ENCODE data around the gene ZNF74. TPM values are rescaled to one million over a fixed set of nuclear protein-coding genes. Genes with fewer than 3 reads are reported as not detected.

The ZNF74 gene
- total RNA-seq, 1 experiment from 2014 or later: 11.1 TPM

DNA sequence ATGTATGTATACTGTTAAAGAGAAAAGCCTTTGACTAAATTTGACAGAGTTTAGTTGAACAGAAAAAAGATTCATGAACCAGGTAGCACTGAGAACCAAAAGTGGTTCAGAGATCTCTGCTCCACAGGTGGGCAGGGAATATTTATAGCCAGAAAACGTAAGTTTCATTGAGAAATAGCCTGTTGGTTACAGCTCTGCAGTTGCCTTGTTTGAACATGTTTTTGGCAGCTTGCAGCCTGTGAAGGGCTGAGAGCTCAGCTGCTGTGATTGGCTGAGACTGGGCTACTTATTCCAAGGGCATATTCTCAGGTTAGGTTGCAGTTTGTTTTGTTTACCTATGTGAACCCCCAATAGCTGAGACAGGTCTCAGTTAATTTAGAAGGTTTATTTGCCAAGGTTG, 13.5 kb upstream of the ZNF74 start:
- intact Hi-C loops (cut with micrococcal nuclease; ENCODE audit: unreplicated experiment): no loop called here
- no peak for TF ChIP-seq CTCF (IDR thresholded peaks at IDR 0.05; ENCODE audit: unreplicated experiment)
- Mint-ChIP-seq H3K4me3 (ENCODE audit: low read depth, unreplicated experiment) (no peak overlapping the region), H3K27ac (ENCODE audit: unreplicated experiment) (no peak overlapping the region), H3K9me3 (ENCODE audit: low read depth, unreplicated experiment) (no peaks in the 10 kb centered on the region), H3K4me1 (ENCODE audit: low read depth, unreplicated experiment) (no peaks in the 10 kb centered on the region), H3K27me3 (ENCODE audit: unreplicated experiment) (peaks cover 47% of the 10 kb centered on the region), H3K36me3 (ENCODE audit: insufficient read depth, unreplicated experiment) (no peaks in the 10 kb centered on the region)
- BruUV-seq (replicated peaks): no TSS peak
- CTCF ChIA-PET: interaction anchor here (0.6 kb wide), 1 partner anchor 222 kb away, joined by 5 read pairs; no protein-coding TSS in a partner anchor
- DNase-seq: no peak

DNA sequence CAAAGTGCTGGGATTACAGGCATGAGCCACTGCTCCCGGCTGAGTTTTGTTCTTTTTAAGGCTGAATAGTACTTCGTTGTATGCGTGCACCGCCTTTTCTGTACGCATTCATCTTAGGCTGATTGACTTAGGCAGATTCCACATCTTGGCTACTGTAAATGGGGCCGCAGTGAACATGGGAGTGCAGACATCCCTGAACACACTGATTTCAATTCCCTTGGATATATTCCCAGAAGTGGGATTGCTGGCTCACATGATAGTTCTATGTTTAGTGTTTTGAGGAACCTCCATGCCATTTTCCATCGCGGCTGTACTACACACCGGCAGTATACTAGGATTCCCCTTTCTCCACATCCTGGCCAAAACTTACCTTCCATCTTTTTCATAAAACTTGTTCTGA, 10.4 kb upstream of the ZNF74 start:
- Mint-ChIP-seq H3K9me3 (ENCODE audit: low read depth, unreplicated experiment) (no peaks in the 10 kb centered on the region), H3K4me1 (ENCODE audit: low read depth, unreplicated experiment) (no peaks in the 10 kb centered on the region), H3K36me3 (ENCODE audit: insufficient read depth, unreplicated experiment) (no peaks in the 10 kb centered on the region), H3K27ac (ENCODE audit: unreplicated experiment) (no peak overlapping the region), H3K4me3 (ENCODE audit: low read depth, unreplicated experiment) (no peak overlapping the region), H3K27me3 (ENCODE audit: unreplicated experiment) (peaks cover 66% of the 10 kb centered on the region)
- no TSS peak for BruUV-seq (replicated peaks)
- intact Hi-C loops (cut with micrococcal nuclease; ENCODE audit: unreplicated experiment): no loop called here
- DNase-seq: no peak
- TF ChIP-seq CTCF (IDR thresholded peaks at IDR 0.05; ENCODE audit: unreplicated experiment): no peak
- CTCF ChIA-PET: no interaction called here

DNA sequence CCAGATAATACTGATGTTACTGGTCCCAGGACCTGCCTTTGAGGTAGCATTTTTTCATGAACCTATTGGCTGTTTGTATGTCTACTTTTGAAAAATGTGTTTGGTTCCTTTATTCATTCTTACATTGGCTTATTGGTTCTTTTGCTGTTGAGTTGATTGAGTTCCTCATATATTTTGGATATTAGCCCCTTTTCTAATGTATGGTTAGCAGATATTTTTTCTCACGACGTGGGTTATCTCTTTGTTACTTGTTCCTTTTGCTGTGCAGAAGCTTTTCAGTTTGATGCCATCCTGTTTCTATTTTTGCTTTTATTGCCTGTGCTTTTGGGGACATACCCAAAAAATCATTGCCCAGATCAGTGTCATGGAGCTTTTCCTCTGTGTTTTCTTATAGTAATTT, 9.8 kb upstream of the ZNF74 start:
- H3K4me1 Mint-ChIP-seq (ENCODE audit: low read depth, unreplicated experiment): no peaks in the 10 kb centered on the region
- no peak overlapping the region for H3K27ac Mint-ChIP-seq (ENCODE audit: unreplicated experiment)
- CTCF ChIA-PET: no interaction called here
- no peak for DNase-seq
- peaks cover 72% of the 10 kb centered on the region for H3K27me3 Mint-ChIP-seq (ENCODE audit: unreplicated experiment)
- no peak for TF ChIP-seq CTCF (IDR thresholded peaks at IDR 0.05; ENCODE audit: unreplicated experiment)
- no peak overlapping the region for H3K4me3 Mint-ChIP-seq (ENCODE audit: low read depth, unreplicated experiment)
- intact Hi-C loops (cut with micrococcal nuclease; ENCODE audit: unreplicated experiment): no loop called here
- H3K36me3 Mint-ChIP-seq (ENCODE audit: insufficient read depth, unreplicated experiment): no peaks in the 10 kb centered on the region
- no TSS peak for BruUV-seq (replicated peaks)
- H3K9me3 Mint-ChIP-seq (ENCODE audit: low read depth, unreplicated experiment): no peaks in the 10 kb centered on the region

- no TSS peak for BruUV-seq (replicated peaks)
- H3K4me1 Mint-ChIP-seq (ENCODE audit: low read depth, unreplicated experiment): no peaks in the 10 kb centered on the region
Measured at GRCh38 chr22:20384865-20385264, 9.1 kb upstream of the ZNF74 start.

More at GRCh38 chr22:20384865-20385264, 9.1 kb upstream of the ZNF74 start:
- Mint-ChIP-seq H3K36me3 (ENCODE audit: insufficient read depth, unreplicated experiment) (no peaks in the 10 kb centered on the region), H3K27me3 (ENCODE audit: unreplicated experiment) (peaks cover 79% of the 10 kb centered on the region), H3K9me3 (ENCODE audit: low read depth, unreplicated experiment) (no peaks in the 10 kb centered on the region), H3K27ac (ENCODE audit: unreplicated experiment) (no peak overlapping the region), H3K4me3 (ENCODE audit: low read depth, unreplicated experiment) (no peak overlapping the region)
- no peak for TF ChIP-seq CTCF (IDR thresholded peaks at IDR 0.05; ENCODE audit: unreplicated experiment)
- intact Hi-C loops (cut with micrococcal nuclease; ENCODE audit: unreplicated experiment): no loop called here
- no peak for DNase-seq
- CTCF ChIA-PET: no interaction called here
